HEK293 (cell line): ENCODE results near the gene PLXND1.

ENCODE experiments used
- SCRT2 ChIP-seq: fragments of 450-650 bp; formaldehyde crosslinking; IDR thresholded peaks from 2 replicates; pipeline ENCODE4 v1.5.1; 2016; ENCODE audit warnings: missing biosample characterization, missing genetic modification characterization
- ZNF221 ChIP-seq: fragments of 450-650 bp; formaldehyde crosslinking; IDR thresholded peaks from 2 replicates; pipeline ENCODE4 v1.5.1; 2017; ENCODE audit warnings: missing biosample characterization, missing genetic modification characterization, borderline replicate concordance
- ZNF311 ChIP-seq: fragments of 450-650 bp; formaldehyde crosslinking; IDR thresholded peaks from 2 replicates; pipeline ENCODE4 v1.5.1; 2017; ENCODE audit warnings: missing biosample characterization, missing genetic modification characterization, borderline replicate concordance
- TF ChIP-seq, protein P1 (sequence below): fragments of 450-650 bp; formaldehyde crosslinking; IDR thresholded peaks from 2 replicates; pipeline ENCODE4 v1.5.1; 2016; ENCODE audit warnings: missing biosample characterization, missing genetic modification characterization
- TF ChIP-seq, protein P2 (sequence below): fragments of 450-650 bp; formaldehyde crosslinking; IDR thresholded peaks from 2 replicates; pipeline ENCODE4 v1.5.1; 2016; ENCODE audit warnings: missing biosample characterization, missing genetic modification characterization
- TF ChIP-seq, protein P3 (sequence below): fragments of 450-650 bp; formaldehyde crosslinking; IDR thresholded peaks from 2 replicates; pipeline ENCODE4 v1.5.1; 2016; ENCODE audit warnings: missing biosample characterization, missing genetic modification characterization

DNA sequence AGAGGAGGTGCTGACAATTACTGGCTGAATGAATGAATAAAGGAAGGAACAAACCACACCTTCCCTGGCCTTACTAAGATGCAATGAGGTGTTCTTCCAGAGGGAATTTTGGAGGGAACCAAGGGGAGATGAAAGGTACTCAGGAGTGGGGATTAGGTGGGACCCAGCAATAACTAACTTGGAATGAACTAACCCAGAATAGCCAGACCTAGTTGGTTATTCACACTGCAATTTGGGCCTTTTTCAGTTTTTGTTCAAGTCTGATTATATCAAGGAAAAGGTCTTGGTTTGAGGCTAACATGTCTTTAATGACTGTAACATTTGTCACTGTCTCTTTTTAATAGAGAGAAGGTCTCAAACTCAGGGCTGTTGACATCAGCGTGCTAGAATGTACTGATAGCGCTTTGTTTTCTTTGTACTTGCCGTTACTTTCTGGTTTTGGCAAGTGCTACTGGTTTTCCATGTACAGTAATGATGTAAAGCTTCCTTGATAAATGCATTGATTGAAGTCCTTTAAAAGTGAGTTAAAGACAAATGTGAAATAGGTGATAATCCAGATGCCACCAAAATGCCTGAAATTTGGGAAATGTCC lies 3.2 kb upstream of the PLXND1 start:
- TF ChIP-seq ZNF221 (tag by site-specific recombination): no peak
- TF ChIP-seq, protein P1, sequence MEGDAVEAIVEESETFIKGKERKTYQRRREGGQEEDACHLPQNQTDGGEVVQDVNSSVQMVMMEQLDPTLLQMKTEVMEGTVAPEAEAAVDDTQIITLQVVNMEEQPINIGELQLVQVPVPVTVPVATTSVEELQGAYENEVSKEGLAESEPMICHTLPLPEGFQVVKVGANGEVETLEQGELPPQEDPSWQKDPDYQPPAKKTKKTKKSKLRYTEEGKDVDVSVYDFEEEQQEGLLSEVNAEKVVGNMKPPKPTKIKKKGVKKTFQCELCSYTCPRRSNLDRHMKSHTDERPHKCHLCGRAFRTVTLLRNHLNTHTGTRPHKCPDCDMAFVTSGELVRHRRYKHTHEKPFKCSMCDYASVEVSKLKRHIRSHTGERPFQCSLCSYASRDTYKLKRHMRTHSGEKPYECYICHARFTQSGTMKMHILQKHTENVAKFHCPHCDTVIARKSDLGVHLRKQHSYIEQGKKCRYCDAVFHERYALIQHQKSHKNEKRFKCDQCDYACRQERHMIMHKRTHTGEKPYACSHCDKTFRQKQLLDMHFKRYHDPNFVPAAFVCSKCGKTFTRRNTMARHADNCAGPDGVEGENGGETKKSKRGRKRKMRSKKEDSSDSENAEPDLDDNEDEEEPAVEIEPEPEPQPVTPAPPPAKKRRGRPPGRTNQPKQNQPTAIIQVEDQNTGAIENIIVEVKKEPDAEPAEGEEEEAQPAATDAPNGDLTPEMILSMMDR (tag by site-specific recombination): no peak
- TF ChIP-seq, protein P2, sequence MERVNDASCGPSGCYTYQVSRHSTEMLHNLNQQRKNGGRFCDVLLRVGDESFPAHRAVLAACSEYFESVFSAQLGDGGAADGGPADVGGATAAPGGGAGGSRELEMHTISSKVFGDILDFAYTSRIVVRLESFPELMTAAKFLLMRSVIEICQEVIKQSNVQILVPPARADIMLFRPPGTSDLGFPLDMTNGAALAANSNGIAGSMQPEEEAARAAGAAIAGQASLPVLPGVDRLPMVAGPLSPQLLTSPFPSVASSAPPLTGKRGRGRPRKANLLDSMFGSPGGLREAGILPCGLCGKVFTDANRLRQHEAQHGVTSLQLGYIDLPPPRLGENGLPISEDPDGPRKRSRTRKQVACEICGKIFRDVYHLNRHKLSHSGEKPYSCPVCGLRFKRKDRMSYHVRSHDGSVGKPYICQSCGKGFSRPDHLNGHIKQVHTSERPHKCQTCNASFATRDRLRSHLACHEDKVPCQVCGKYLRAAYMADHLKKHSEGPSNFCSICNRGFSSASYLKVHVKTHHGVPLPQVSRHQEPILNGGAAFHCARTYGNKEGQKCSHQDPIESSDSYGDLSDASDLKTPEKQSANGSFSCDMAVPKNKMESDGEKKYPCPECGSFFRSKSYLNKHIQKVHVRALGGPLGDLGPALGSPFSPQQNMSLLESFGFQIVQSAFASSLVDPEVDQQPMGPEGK (tag by site-specific recombination): no peak
- no peak for TF ChIP-seq SCRT2 (tag by site-specific recombination)
- TF ChIP-seq, protein P3, sequence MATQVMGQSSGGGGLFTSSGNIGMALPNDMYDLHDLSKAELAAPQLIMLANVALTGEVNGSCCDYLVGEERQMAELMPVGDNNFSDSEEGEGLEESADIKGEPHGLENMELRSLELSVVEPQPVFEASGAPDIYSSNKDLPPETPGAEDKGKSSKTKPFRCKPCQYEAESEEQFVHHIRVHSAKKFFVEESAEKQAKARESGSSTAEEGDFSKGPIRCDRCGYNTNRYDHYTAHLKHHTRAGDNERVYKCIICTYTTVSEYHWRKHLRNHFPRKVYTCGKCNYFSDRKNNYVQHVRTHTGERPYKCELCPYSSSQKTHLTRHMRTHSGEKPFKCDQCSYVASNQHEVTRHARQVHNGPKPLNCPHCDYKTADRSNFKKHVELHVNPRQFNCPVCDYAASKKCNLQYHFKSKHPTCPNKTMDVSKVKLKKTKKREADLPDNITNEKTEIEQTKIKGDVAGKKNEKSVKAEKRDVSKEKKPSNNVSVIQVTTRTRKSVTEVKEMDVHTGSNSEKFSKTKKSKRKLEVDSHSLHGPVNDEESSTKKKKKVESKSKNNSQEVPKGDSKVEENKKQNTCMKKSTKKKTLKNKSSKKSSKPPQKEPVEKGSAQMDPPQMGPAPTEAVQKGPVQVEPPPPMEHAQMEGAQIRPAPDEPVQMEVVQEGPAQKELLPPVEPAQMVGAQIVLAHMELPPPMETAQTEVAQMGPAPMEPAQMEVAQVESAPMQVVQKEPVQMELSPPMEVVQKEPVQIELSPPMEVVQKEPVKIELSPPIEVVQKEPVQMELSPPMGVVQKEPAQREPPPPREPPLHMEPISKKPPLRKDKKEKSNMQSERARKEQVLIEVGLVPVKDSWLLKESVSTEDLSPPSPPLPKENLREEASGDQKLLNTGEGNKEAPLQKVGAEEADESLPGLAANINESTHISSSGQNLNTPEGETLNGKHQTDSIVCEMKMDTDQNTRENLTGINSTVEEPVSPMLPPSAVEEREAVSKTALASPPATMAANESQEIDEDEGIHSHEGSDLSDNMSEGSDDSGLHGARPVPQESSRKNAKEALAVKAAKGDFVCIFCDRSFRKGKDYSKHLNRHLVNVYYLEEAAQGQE (tag by site-specific recombination): no peak
- TF ChIP-seq ZNF311 (tag by site-specific recombination): no peak
